Ecto neural progenitor cell (in vitro differentiated cells): Measurements from ENCODE around the gene KPNB1.
"Not testable (repeated sequence)": the region's sequence is repeated elsewhere in the genome, so short reads cannot be mapped to it uniquely, and the experiment has no call there.

Experiments used
- DNase-seq: peaks from one replicate; pipeline ENCODE4 v3.0.0-alpha.2; 2018; ENCODE audit warnings: low spot score

Gene KPNB1

GRCh38 chr17:47676510-47677165 lies 26.9 kb downstream of the KPNB1 start:
- DNase-seq, result no peak

GRCh38 chr17:47678196-47678595 lies 28.5 kb downstream of the KPNB1 start:
- DNase-seq, result no peak

GRCh38 chr17:47682138-47682537 lies 32.4 kb downstream of the KPNB1 start:
- no peak for DNase-seq

GRCh38 chr17:47682727-47683126 lies 33.0 kb downstream of the KPNB1 start:
- not testable (repeated sequence) for DNase-seq

- no peak for DNase-seq
These were observed 34.3 kb downstream of the KPNB1 start for GRCh38 chr17:47684025-47684424.

- no peak for DNase-seq
These were observed 34.9 kb downstream of the KPNB1 start for GRCh38 chr17:47684535-47685193.

GRCh38 chr17:47685556-47686275 lies 36.0 kb downstream of the KPNB1 start:
- no peak for DNase-seq

GRCh38 chr17:47686276-47686635 lies 36.5 kb downstream of the KPNB1 start:
- no peak for DNase-seq

- DNase-seq, result no peak
These were observed 37.1 kb downstream of the KPNB1 start for GRCh38 chr17:47686664-47687327.

GRCh38 chr17:47687328-47687690 lies 37.6 kb downstream of the KPNB1 start:
- DNase-seq, result no peak

- DNase-seq, result no peak
These were observed 38.0 kb downstream of the KPNB1 start for GRCh38 chr17:47687748-47688147.

GRCh38 chr17:47690121-47690520 lies 40.4 kb downstream of the KPNB1 start:
- DNase-seq, result no peak

GRCh38 chr17:47692137-47692894 lies 42.6 kb downstream of the KPNB1 start:
- DNase-seq, result peak; percentile 45

- DNase-seq, result peak; percentile 57
These were observed 43.4 kb downstream of the KPNB1 start for GRCh38 chr17:47692895-47693730.

- DNase-seq, result peak; percentile 93
These were observed 44.2 kb downstream of the KPNB1 start, which contains the start of gene TBKBP1 for GRCh38 chr17:47693731-47694580. TBKBP1 (plus strand) TSS chr17:47694161; CDS start chr17:47696113, 1,952 bp downstream.

- DNase-seq, result peak; percentile 73
These were observed 45.1 kb downstream of the KPNB1 start for GRCh38 chr17:47694581-47695428.

- peak; percentile 67 for DNase-seq
These were observed 46.0 kb downstream of the KPNB1 start for GRCh38 chr17:47695429-47696376.
